SK-N-SH treated with all-trans-retinoic acid at 6 μM for 48 hours (cell line): ENCODE results near the gene SDK2.
"Not testable (repeated sequence)": the region's sequence is repeated elsewhere in the genome, so short reads cannot be mapped to it uniquely, and the experiment has no call there.

ENCODE experiments used
- ARNTL ChIP-seq: fragments of 450-650 bp; formaldehyde crosslinking; IDR thresholded peaks from 2 replicates; pipeline ENCODE4 v1.5.0; 2020; ENCODE audit warnings: low read depth, mild to moderate bottlenecking, moderate library complexity, borderline replicate concordance
- BACH2 ChIP-seq: fragments of 250-450 bp; sonication (Bioruptor Pico); IDR thresholded peaks from 2 replicates; pipeline ENCODE4 v1.9.0; 2021; ENCODE audit warnings: mild to moderate bottlenecking, borderline replicate concordance
- CSDC2 ChIP-seq: fragments of 250-450 bp; sonication (Bioruptor Pico); IDR thresholded peaks from 2 replicates; pipeline ENCODE4 v1.5.0; 2020; ENCODE audit warnings: mild to moderate bottlenecking, moderate library complexity
- PATZ1 ChIP-seq: fragments of 250-450 bp; sonication (Bioruptor Pico); IDR thresholded peaks from 2 replicates; pipeline ENCODE4 v1.8.0; 2020; ENCODE audit warnings: mild to moderate bottlenecking, moderate library complexity, borderline replicate concordance
- RARB ChIP-seq: fragments of 250-450 bp; sonication (Bioruptor Pico); IDR thresholded peaks from 2 replicates; pipeline ENCODE4 v1.8.0; 2021; ENCODE audit warnings: mild to moderate bottlenecking, moderate library complexity
- SNAI2 ChIP-seq: fragments of 250-450 bp; sonication (Bioruptor Pico); IDR thresholded peaks from 2 replicates; pipeline ENCODE4 v1.5.0; 2020; ENCODE audit warnings: mild to moderate bottlenecking, moderate library complexity
- ZFP3 ChIP-seq: fragments of 250-450 bp; sonication (Bioruptor Pico); IDR thresholded peaks from 2 replicates; pipeline ENCODE4 v1.5.0; 2020; ENCODE audit warnings: mild to moderate bottlenecking, moderate library complexity
- TF ChIP-seq, protein P1 (sequence below): fragments of 250-450 bp; sonication (Bioruptor Pico); IDR thresholded peaks from 2 replicates; pipeline ENCODE4 v1.5.0; 2020; ENCODE audit warnings: mild to moderate bottlenecking, moderate library complexity
- TF ChIP-seq, protein P2 (sequence below): fragments of 250-450 bp; sonication (Bioruptor Pico); IDR thresholded peaks from 2 replicates; pipeline ENCODE4 v1.5.1; 2020; ENCODE audit warnings: low read depth, mild to moderate bottlenecking, moderate library complexity

DNA sequence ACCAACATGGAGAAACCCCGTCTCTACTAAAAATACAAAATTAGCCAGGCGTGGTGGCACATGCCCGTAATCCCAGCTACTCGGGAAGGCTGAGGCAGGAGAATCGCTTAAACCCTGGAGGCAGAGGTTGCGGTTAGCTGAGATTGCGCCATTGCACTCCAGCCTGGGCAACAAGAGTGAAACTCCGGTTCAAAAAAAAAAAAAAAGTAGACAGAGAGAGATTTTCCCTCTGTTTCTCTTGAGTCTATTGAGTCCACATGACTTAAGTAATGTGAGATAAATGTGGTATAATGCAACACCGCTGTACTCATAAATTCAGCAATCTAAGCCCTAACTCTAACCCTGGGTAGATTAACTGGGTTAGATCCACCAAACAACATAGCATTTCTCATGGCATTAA, 310.8 kb downstream of the SDK2 start:
- TF ChIP-seq ARNTL; ZFP3 (CRISPR knock-in tag); BACH2 (CRISPR knock-in tag); CSDC2; RARB (CRISPR knock-in tag); SNAI2; PATZ1: not testable (repeated sequence)
- TF ChIP-seq, protein P1, sequence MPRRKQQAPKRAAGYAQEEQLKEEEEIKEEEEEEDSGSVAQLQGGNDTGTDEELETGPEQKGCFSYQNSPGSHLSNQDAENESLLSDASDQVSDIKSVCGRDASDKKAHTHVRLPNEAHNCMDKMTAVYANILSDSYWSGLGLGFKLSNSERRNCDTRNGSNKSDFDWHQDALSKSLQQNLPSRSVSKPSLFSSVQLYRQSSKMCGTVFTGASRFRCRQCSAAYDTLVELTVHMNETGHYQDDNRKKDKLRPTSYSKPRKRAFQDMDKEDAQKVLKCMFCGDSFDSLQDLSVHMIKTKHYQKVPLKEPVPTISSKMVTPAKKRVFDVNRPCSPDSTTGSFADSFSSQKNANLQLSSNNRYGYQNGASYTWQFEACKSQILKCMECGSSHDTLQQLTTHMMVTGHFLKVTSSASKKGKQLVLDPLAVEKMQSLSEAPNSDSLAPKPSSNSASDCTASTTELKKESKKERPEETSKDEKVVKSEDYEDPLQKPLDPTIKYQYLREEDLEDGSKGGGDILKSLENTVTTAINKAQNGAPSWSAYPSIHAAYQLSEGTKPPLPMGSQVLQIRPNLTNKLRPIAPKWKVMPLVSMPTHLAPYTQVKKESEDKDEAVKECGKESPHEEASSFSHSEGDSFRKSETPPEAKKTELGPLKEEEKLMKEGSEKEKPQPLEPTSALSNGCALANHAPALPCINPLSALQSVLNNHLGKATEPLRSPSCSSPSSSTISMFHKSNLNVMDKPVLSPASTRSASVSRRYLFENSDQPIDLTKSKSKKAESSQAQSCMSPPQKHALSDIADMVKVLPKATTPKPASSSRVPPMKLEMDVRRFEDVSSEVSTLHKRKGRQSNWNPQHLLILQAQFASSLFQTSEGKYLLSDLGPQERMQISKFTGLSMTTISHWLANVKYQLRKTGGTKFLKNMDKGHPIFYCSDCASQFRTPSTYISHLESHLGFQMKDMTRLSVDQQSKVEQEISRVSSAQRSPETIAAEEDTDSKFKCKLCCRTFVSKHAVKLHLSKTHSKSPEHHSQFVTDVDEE (CRISPR knock-in tag) = not testable (repeated sequence)
- TF ChIP-seq, protein P2, sequence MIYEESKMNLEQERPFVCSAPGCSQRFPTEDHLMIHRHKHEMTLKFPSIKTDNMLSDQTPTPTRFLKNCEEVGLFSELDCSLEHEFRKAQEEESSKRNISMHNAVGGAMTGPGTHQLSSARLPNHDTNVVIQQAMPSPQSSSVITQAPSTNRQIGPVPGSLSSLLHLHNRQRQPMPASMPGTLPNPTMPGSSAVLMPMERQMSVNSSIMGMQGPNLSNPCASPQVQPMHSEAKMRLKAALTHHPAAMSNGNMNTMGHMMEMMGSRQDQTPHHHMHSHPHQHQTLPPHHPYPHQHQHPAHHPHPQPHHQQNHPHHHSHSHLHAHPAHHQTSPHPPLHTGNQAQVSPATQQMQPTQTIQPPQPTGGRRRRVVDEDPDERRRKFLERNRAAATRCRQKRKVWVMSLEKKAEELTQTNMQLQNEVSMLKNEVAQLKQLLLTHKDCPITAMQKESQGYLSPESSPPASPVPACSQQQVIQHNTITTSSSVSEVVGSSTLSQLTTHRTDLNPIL (CRISPR knock-in tag) = not testable (repeated sequence)
